HepG2 (cell line): ENCODE data around the gene BOLL. TPM values are rescaled to one million over a fixed set of nuclear protein-coding genes. Genes with fewer than 3 reads are reported as not detected.

Source experiments
- ATAC-seq: fragments of 200-7000 bp; cut with Tn5 transposase; 3 replicates; pipeline ENCODE4 v1.9.1; 2020; ENCODE audit warnings: mild to moderate bottlenecking, moderate library complexity
- BruUV-seq: library from RNA; stranded (reverse); fragments of 400-500 nt; replicated peaks from 2 replicates; lab custom pipeline; 2021; lab: Mats Ljungman, UMichigan
- CTCF ChIA-PET: fragments of 300-600 bp; formaldehyde crosslinking; extraction: SDS; loops from one replicate; lab custom pipeline; 2021; ENCODE audit warnings: low total read pairs, inconsistent platforms, low intra/inter-chr PET ratio; lab: Yijun Ruan, JAX
- POLR2A ChIA-PET: fragments of 350-600 bp; sonication (Branson Sonifier 250); formaldehyde crosslinking; loops from one replicate; lab custom pipeline; 2020; ENCODE audit warnings: antibody characterized with exemption, inconsistent platforms; lab: Yijun Ruan, JAX
- DNase-seq: peaks from one replicate; pipeline ENCODE4 v3.0.0-alpha.2; 2015; ENCODE audit warnings: low spot score
- FAIRE-seq: peaks from 3 replicates; lab custom pipeline; 2011; peaks lifted over from hg19 to GRCh38; lab: Jason Lieb, UNC
- H2AFZ ChIP-seq: one replicate; pipeline ENCODE4 v1.6.1; 2011; ENCODE audit warnings: low read length, inconsistent platforms
- H3K27ac ChIP-seq: fragments of 300-600 bp; 3 replicates; pipeline ENCODE4 v1.8.0; 2011; ENCODE audit warnings: mixed run types, mild to moderate bottlenecking, mixed read lengths, low read length, inconsistent platforms; ENCODE audit not compliant: insufficient read depth; ENCODE audit errors: extremely low read length
- H3K27me3 ChIP-seq, 2 experiments: fragments of 200-600 bp in 1 of 2; 2 replicates in 1 of 2; 3 replicates in 1 of 2; pipeline versions ENCODE4 v1.6.0 to v1.8.0; 2011; ENCODE audit warnings: low read length in 2 of 2, mild to moderate bottlenecking in 2 of 2, moderate library complexity in 2 of 2, inconsistent platforms in 1 of 2; ENCODE audit not compliant: insufficient read depth in 2 of 2, control insufficient read depth in 1 of 2
- H3K36me3 ChIP-seq, 2 experiments: fragments of 200-600 bp in 1 of 2; replicated peaks in 1 of 2; 2 replicates in 1 of 2; 3 replicates in 1 of 2; pipeline versions ENCODE4 v1.5.1 to v1.8.0; 2011; ENCODE audit warnings: low read length in 2 of 2, inconsistent platforms in 1 of 2; ENCODE audit not compliant: insufficient read depth in 2 of 2, control insufficient read depth in 1 of 2
- H3K4me1 ChIP-seq: 2 replicates; pipeline ENCODE4 v1.5.1; 2012; ENCODE audit warnings: low read length, inconsistent platforms; ENCODE audit not compliant: insufficient read depth
- H3K4me2 ChIP-seq: 2 replicates; pipeline ENCODE4 v1.6.0; 2011; ENCODE audit warnings: low read depth, low read length, inconsistent platforms
- H3K4me3 ChIP-seq, 3 experiments: fragments of 200-600 bp in 1 of 3; sonication (generic), shearing (Covaris generic) in 1 of 3; replicated peaks in 1 of 3; 2 replicates each; pipeline ENCODE4 v1.5.1; 2011 to 2016; ENCODE audit warnings: low read length in 3 of 3, inconsistent platforms in 2 of 3, low read depth in 2 of 3, mild to moderate bottlenecking in 2 of 3, control low read depth in 1 of 3, mixed read lengths in 1 of 3; ENCODE audit not compliant: insufficient read depth in 1 of 3
- H3K79me2 ChIP-seq: one replicate; pipeline ENCODE4 v1.6.1; 2011; ENCODE audit warnings: low read length, inconsistent platforms; ENCODE audit not compliant: insufficient read depth
- H3K9ac ChIP-seq: 2 replicates; pipeline ENCODE4 v1.6.0; 2011; ENCODE audit warnings: mild to moderate bottlenecking, low read depth, low read length, inconsistent platforms; ENCODE audit not compliant: insufficient read depth
- H3K9me3 ChIP-seq: 2 replicates; pipeline ENCODE4 v1.5.1; 2012; ENCODE audit warnings: mild to moderate bottlenecking, low read length
- H4K20me1 ChIP-seq: 2 replicates; pipeline ENCODE4 v1.6.0; 2011; ENCODE audit warnings: inconsistent platforms, mild to moderate bottlenecking, low read length, moderate library complexity; ENCODE audit not compliant: insufficient read depth
- ERF ChIP-seq: IDR thresholded peaks from 2 replicates; pipeline ENCODE4 v1.6.1; 2018; ENCODE audit warnings: missing biosample characterization, missing genetic modification reagents
- MXI1 ChIP-seq: IDR thresholded peaks from 3 replicates; pipeline ENCODE4 v1.6.1; 2012; ENCODE audit warnings: low read depth, low read length, inconsistent platforms, borderline replicate concordance
- NFE2 ChIP-seq: sonication (generic); formaldehyde crosslinking; IDR thresholded peaks from 2 replicates; pipeline ENCODE4 v1.4.0; 2020; ENCODE audit warnings: missing genetic modification reagents
- RELA ChIP-seq: sonication (generic); formaldehyde crosslinking; IDR thresholded peaks from 2 replicates; pipeline ENCODE4 v1.4.0; 2020; ENCODE audit warnings: missing genetic modification reagents
- SETDB1 ChIP-seq: sonication (generic); formaldehyde crosslinking; IDR thresholded peaks from 2 replicates; pipeline ENCODE4 v1.5.1; 2020; ENCODE audit warnings: missing genetic modification reagents, mild to moderate bottlenecking, borderline replicate concordance
- TCF7 ChIP-seq: sonication (generic); IDR thresholded peaks from 2 replicates; pipeline ENCODE4 v1.6.1; 2016; ENCODE audit warnings: antibody characterized with exemption, low read depth
- TFE3 ChIP-seq: IDR thresholded peaks from 2 replicates; pipeline ENCODE4 v1.6.1; 2016
- ZNF207 ChIP-seq: fragments of 450-650 bp; IDR thresholded peaks from 2 replicates; pipeline ENCODE4 v1.6.1; 2016; ENCODE audit warnings: antibody characterized with exemption, borderline replicate concordance
- ZNF510 ChIP-seq: sonication (generic); formaldehyde crosslinking; IDR thresholded peaks from 2 replicates; pipeline ENCODE4 v1.4.0; 2020; ENCODE audit warnings: low read depth, mild to moderate bottlenecking, missing genetic modification reagents
- ZNF614 ChIP-seq: IDR thresholded peaks from 2 replicates; pipeline ENCODE4 v1.6.1; 2018; ENCODE audit warnings: missing biosample characterization, missing genetic modification reagents, inconsistent platforms, borderline replicate concordance
- in situ Hi-C: cut with HindIII; loops from 2 replicates; pipeline ENCODE4 v1.10.0; 2017; ENCODE audit warnings: low pct_unique_long_range_greater_than_20kb; ENCODE audit not compliant: extremely low pct_ligation_motif_present
- intact Hi-C: fragments of 100-400 bp; cut with micrococcal nuclease; formaldehyde crosslinking; loops from one replicate; pipeline ENCODE4 v1.10.0; 2022; ENCODE audit not compliant: unreplicated experiment
- polyA plus RNA-seq, 8 experiments: library from polyadenylated mRNA; depleted of rRNA in 3 of 8; stranded (reverse) in 7 of 8; unstranded in 1 of 8; fragments of >200 nt; fragmentation: Illumina TruSeq in 4 of 8; extraction: Trizol in 4 of 8; gene quantifications; 2 replicates each; pipeline versions ENCODE4 v1.2.1 to v1.2.3, GENCODE V29; 2011 to 2016; ENCODE audit warnings: low read depth in 4 of 8, missing spikeins in 1 of 8, mixed read lengths in 1 of 8; ENCODE audit not compliant: insufficient read depth in 1 of 8
- total RNA-seq, 5 experiments: library from RNA; depleted of rRNA; stranded (reverse); fragments of >200 nt; fragmentation: Illumina TruSeq; extraction: Trizol; gene quantifications; 2 replicates each; pipeline ENCODE4 v1.2.3, GENCODE V29; 2016; ENCODE audit warnings: low read depth in 1 of 5
- TF ChIP-seq, protein P1 (sequence below): IDR thresholded peaks from 2 replicates; pipeline ENCODE4 v1.6.1; 2016; ENCODE audit warnings: missing genetic modification reagents, missing compliant biosample characterization
- TF ChIP-seq, protein P2 (sequence below): sonication (generic); formaldehyde crosslinking; IDR thresholded peaks from 2 replicates; pipeline ENCODE4 v1.8.0; 2022; ENCODE audit warnings: missing genetic modification reagents, mild to moderate bottlenecking, moderate library complexity, borderline replicate concordance
- TF ChIP-seq, protein P3 (sequence below): sonication (generic); formaldehyde crosslinking; IDR thresholded peaks from 2 replicates; pipeline ENCODE4 v1.5.0; 2020; ENCODE audit warnings: mild to moderate bottlenecking, missing genetic modification reagents, borderline replicate concordance

Gene BOLL
- total and polyA plus RNA-seq, 2 of the 13 experiments (the other 11 are each of a cell fraction or from before 2014, with no cell fraction given): not detected

DNA sequence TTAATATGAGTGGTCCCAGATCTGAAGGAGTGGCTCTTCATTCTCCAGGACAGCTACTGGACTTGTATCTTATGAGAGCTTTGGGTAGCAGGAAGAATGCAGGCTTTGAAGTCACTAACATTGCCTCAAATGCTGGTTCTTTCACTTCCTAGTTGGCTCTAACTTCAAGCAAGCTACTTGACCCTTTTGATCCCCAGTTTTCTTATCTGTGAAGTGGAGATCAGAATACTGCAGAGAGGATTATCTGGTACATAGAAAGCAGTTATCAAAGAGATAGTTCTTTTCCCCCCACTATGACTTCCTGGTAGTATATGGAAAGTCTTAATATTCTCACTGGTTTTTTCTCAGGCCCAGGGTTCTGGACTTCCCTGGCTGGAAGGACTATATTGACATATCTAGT, 15.9 kb upstream of the BOLL start:
- no peak overlapping the region for H3K9ac ChIP-seq
- ChIA-PET CTCF (no interaction called here), POLR2A (no interaction called here)
- peaks cover 6 to 35% of the 10 kb centered on the region in 2 experiments for H3K27me3 ChIP-seq
- no peaks in the 10 kb centered on the region for H3K9me3 ChIP-seq
- DNase-seq (no peak), ATAC-seq (no peak), FAIRE-seq (no peak)
- H3K4me2 ChIP-seq: no peak overlapping the region
- no peaks in the 10 kb centered on the region for H3K36me3 ChIP-seq
- peaks cover 10% of the 10 kb centered on the region for H3K4me1 ChIP-seq
- H3K4me3 ChIP-seq: no peak overlapping the region
- in situ Hi-C loops (loop anchor here (5.0 kb wide), 3 partner anchors 251 to 496 kb away; no protein-coding TSS in a partner anchor), intact Hi-C loops (no loop called here)
- no peak overlapping the region for H2AFZ ChIP-seq
- BruUV-seq: no TSS peak
- TF ChIP-seq NFE2: no peak
- TF ChIP-seq, protein P1, sequence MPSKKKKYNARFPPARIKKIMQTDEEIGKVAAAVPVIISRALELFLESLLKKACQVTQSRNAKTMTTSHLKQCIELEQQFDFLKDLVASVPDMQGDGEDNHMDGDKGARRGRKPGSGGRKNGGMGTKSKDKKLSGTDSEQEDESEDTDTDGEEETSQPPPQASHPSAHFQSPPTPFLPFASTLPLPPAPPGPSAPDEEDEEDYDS (CRISPR knock-in tag): no peak
- TF ChIP-seq SETDB1 (CRISPR knock-in tag): no peak
- no peak for TF ChIP-seq TCF7
- no peak for TF ChIP-seq MXI1
- no peak for TF ChIP-seq ZNF207
- TF ChIP-seq, protein P2, sequence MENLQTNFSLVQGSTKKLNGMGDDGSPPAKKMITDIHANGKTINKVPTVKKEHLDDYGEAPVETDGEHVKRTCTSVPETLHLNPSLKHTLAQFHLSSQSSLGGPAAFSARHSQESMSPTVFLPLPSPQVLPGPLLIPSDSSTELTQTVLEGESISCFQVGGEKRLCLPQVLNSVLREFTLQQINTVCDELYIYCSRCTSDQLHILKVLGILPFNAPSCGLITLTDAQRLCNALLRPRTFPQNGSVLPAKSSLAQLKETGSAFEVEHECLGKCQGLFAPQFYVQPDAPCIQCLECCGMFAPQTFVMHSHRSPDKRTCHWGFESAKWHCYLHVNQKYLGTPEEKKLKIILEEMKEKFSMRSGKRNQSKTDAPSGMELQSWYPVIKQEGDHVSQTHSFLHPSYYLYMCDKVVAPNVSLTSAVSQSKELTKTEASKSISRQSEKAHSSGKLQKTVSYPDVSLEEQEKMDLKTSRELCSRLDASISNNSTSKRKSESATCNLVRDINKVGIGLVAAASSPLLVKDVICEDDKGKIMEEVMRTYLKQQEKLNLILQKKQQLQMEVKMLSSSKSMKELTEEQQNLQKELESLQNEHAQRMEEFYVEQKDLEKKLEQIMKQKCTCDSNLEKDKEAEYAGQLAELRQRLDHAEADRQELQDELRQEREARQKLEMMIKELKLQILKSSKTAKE (CRISPR knock-in tag): no peak
- no peak for TF ChIP-seq RELA (CRISPR knock-in tag)
- no peak for TF ChIP-seq ZNF614 (CRISPR knock-in tag)
- no peak for TF ChIP-seq ZNF510 (CRISPR knock-in tag)
- TF ChIP-seq ERF (CRISPR knock-in tag): no peak
- TF ChIP-seq, protein P3, sequence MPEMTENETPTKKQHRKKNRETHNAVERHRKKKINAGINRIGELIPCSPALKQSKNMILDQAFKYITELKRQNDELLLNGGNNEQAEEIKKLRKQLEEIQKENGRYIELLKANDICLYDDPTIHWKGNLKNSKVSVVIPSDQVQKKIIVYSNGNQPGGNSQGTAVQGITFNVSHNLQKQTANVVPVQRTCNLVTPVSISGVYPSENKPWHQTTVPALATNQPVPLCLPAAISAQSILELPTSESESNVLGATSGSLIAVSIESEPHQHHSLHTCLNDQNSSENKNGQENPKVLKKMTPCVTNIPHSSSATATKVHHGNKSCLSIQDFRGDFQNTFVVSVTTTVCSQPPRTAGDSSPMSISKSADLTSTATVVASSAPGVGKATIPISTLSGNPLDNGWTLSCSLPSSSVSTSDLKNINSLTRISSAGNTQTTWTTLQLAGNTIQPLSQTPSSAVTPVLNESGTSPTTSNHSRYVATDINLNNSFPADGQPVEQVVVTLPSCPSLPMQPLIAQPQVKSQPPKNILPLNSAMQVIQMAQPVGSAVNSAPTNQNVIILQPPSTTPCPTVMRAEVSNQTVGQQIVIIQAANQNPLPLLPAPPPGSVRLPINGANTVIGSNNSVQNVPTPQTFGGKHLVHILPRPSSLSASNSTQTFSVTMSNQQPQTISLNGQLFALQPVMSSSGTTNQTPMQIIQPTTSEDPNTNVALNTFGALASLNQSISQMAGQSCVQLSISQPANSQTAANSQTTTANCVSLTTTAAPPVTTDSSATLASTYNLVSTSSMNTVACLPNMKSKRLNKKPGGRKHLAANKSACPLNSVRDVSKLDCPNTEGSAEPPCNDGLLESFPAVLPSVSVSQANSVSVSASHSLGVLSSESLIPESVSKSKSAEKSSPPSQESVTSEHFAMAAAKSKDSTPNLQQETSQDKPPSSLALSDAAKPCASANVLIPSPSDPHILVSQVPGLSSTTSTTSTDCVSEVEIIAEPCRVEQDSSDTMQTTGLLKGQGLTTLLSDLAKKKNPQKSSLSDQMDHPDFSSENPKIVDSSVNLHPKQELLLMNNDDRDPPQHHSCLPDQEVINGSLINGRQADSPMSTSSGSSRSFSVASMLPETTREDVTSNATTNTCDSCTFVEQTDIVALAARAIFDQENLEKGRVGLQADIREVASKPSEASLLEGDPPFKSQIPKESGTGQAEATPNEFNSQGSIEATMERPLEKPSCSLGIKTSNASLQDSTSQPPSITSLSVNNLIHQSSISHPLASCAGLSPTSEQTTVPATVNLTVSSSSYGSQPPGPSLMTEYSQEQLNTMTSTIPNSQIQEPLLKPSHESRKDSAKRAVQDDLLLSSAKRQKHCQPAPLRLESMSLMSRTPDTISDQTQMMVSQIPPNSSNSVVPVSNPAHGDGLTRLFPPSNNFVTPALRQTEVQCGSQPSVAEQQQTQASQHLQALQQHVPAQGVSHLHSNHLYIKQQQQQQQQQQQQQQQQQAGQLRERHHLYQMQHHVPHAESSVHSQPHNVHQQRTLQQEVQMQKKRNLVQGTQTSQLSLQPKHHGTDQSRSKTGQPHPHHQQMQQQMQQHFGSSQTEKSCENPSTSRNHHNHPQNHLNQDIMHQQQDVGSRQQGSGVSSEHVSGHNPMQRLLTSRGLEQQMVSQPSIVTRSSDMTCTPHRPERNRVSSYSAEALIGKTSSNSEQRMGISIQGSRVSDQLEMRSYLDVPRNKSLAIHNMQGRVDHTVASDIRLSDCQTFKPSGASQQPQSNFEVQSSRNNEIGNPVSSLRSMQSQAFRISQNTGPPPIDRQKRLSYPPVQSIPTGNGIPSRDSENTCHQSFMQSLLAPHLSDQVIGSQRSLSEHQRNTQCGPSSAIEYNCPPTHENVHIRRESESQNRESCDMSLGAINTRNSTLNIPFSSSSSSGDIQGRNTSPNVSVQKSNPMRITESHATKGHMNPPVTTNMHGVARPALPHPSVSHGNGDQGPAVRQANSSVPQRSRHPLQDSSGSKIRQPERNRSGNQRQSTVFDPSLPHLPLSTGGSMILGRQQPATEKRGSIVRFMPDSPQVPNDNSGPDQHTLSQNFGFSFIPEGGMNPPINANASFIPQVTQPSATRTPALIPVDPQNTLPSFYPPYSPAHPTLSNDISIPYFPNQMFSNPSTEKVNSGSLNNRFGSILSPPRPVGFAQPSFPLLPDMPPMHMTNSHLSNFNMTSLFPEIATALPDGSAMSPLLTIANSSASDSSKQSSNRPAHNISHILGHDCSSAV: no peak
- no peak for TF ChIP-seq TFE3 (CRISPR knock-in tag)
- H3K27ac ChIP-seq: no peak overlapping the region
- no peaks in the 10 kb centered on the region for H3K79me2 ChIP-seq
- no peaks in the 10 kb centered on the region for H4K20me1 ChIP-seq
